H1 (cell line): Measurements from ENCODE around the gene RALGAPA2. TPM values are rescaled to one million over a fixed set of nuclear protein-coding genes. Genes with fewer than 3 reads are reported as not detected.

Source experiments
- CTCF ChIA-PET: fragments of 300-600 bp; sonication (Branson Sonifier 250); formaldehyde crosslinking; loops from one replicate; lab custom pipeline; 2021; ENCODE audit not compliant: partially characterized antibody; lab: Charles Lee
- POLR2A ChIA-PET: fragments of 300-600 bp; sonication (Branson Sonifier 250); formaldehyde crosslinking; loops from one replicate; lab custom pipeline; 2021; ENCODE audit warnings: inconsistent platforms; ENCODE audit not compliant: partially characterized antibody; lab: Charles Lee
- DNase-seq, 2 experiments: peaks; one replicate each; pipeline versions ENCODE4 v3.0.0 to v3.0.0-alpha.2; 2010 to 2022; ENCODE audit warnings: low spot score in 2 of 2, low read depth in 1 of 2, mixed read lengths in 1 of 2
- FAIRE-seq: peaks from 2 replicates; lab custom pipeline; 2011; peaks lifted over from hg19 to GRCh38; lab: Jason Lieb, UNC
- H2AFZ ChIP-seq: 2 replicates; pipeline ENCODE4 v1.8.1; 2012; ENCODE audit warnings: low read length, inconsistent platforms
- H2AK5ac ChIP-seq: 2 replicates; pipeline ENCODE4 v1.6.1; 2013; ENCODE audit warnings: low read depth, low read length
- H2BK120ac ChIP-seq: replicated peaks from 2 replicates; pipeline ENCODE3; 2013; ENCODE audit warnings: low read depth, low read length, inconsistent platforms
- H2BK12ac ChIP-seq: 2 replicates; pipeline ENCODE4 v1.6.1; 2013; ENCODE audit warnings: low read depth, low read length
- H2BK15ac ChIP-seq: 2 replicates; pipeline ENCODE4 v1.6.1; 2013; ENCODE audit warnings: low read length
- H2BK20ac ChIP-seq: 2 replicates; pipeline ENCODE4 v1.6.1; 2013; ENCODE audit warnings: low read length
- H2BK5ac ChIP-seq: 2 replicates; pipeline ENCODE4 v1.6.1; 2013; ENCODE audit warnings: low read depth, low read length
- H3K14ac ChIP-seq: 2 replicates; pipeline ENCODE4 v1.6.1; 2013; ENCODE audit warnings: inconsistent platforms; ENCODE audit not compliant: insufficient read length
- H3K18ac ChIP-seq: 2 replicates; pipeline ENCODE4 v1.6.1; 2013; ENCODE audit warnings: low read length; ENCODE audit errors: extremely low read depth
- H3K23ac ChIP-seq: 2 replicates; pipeline ENCODE4 v1.6.1; 2013; ENCODE audit warnings: inconsistent platforms; ENCODE audit not compliant: insufficient read length
- H3K23me2 ChIP-seq: 2 replicates; pipeline ENCODE4 v1.6.1; 2013; ENCODE audit warnings: low read depth, low read length
- H3K27ac ChIP-seq: 2 replicates; pipeline ENCODE4 v1.6.1; 2011; ENCODE audit warnings: low read depth, low read length, inconsistent platforms
- H3K27me3 ChIP-seq, 4 experiments: replicated peaks in 1 of 4; 1 replicate in 1 of 4; 2 replicates in 3 of 4; pipeline versions ENCODE4 v1.6.1 to v1.8.1; 2011 to 2013; ENCODE audit warnings: low read length in 3 of 4, mild to moderate bottlenecking in 3 of 4, inconsistent platforms in 2 of 4, mixed read lengths in 2 of 4, moderate library complexity in 1 of 4; ENCODE audit not compliant: control insufficient read depth in 3 of 4, insufficient read depth in 3 of 4; ENCODE audit errors: extremely low read depth in 1 of 4
- H3K36me3 ChIP-seq, 4 experiments: 2 replicates each; pipeline versions ENCODE4 v1.6.1 to v1.8.1; 2011 to 2013; ENCODE audit warnings: mild to moderate bottlenecking in 4 of 4, low read length in 3 of 4, moderate library complexity in 2 of 4, control low read depth in 1 of 4, inconsistent platforms in 1 of 4; ENCODE audit not compliant: insufficient read depth in 4 of 4, control insufficient read depth in 2 of 4
- H3K4ac ChIP-seq: replicated peaks from 2 replicates; pipeline ENCODE3; 2013; ENCODE audit warnings: low read length, low read depth, mixed read lengths, inconsistent platforms; ENCODE audit not compliant: insufficient read length
- H3K4me1 ChIP-seq, 4 experiments: replicated peaks in 1 of 4; 1 replicate in 1 of 4; 2 replicates in 3 of 4; pipeline versions ENCODE4 v1.6.1 to v1.8.1; 2011 to 2013; ENCODE audit warnings: low read length in 3 of 4, inconsistent platforms in 2 of 4, mixed read lengths in 1 of 4; ENCODE audit not compliant: insufficient read depth in 4 of 4, control insufficient read depth in 3 of 4
- H3K4me2 ChIP-seq, 2 experiments: 2 replicates each; pipeline versions ENCODE4 v1.6.1 to v1.8.1; 2011 to 2013; ENCODE audit warnings: low read depth in 2 of 2, low read length in 2 of 2, control low read depth in 1 of 2, inconsistent platforms in 1 of 2, mild to moderate bottlenecking in 1 of 2; ENCODE audit not compliant: insufficient read depth in 1 of 2
- H3K4me3 ChIP-seq, 4 experiments: fragments of 200-600, 300-600 bp in 1 of 4; sonication (generic), shearing (Covaris generic), sonication (Bioruptor Twin) in 1 of 4; 2 replicates each; pipeline versions ENCODE4 v1.5.1 to v1.8.1; 2011 to 2016; ENCODE audit warnings: low read length in 4 of 4, low read depth in 3 of 4, control low read depth in 2 of 4, inconsistent platforms in 2 of 4, mild to moderate bottlenecking in 2 of 4, mixed read lengths in 1 of 4, moderate library complexity in 1 of 4; ENCODE audit not compliant: insufficient read depth in 2 of 4; ENCODE audit errors: extremely low read depth in 1 of 4
- H3K56ac ChIP-seq: replicated peaks from 2 replicates; pipeline ENCODE3; 2013; ENCODE audit warnings: low read depth, mild to moderate bottlenecking, mixed read lengths, low read length, inconsistent platforms; ENCODE audit not compliant: insufficient read length
- H3K79me1 ChIP-seq: 2 replicates; pipeline ENCODE4 v1.6.1; 2013; ENCODE audit warnings: low read depth, low read length, control low read depth
- H3K79me2 ChIP-seq, 2 experiments: 2 replicates each; pipeline versions ENCODE4 v1.6.1 to v1.8.1; 2012 to 2013; ENCODE audit warnings: low read length in 2 of 2, mild to moderate bottlenecking in 2 of 2, inconsistent platforms in 1 of 2; ENCODE audit not compliant: insufficient read depth in 2 of 2, control insufficient read depth in 1 of 2
- H3K9ac ChIP-seq, 4 experiments: replicated peaks in 1 of 4; 1 replicate in 1 of 4; 2 replicates in 3 of 4; pipeline versions ENCODE4 v1.6.1 to v1.8.1; 2011 to 2013; ENCODE audit warnings: low read depth in 3 of 4, low read length in 3 of 4, control low read depth in 2 of 4, mild to moderate bottlenecking in 2 of 4, moderate library complexity in 2 of 4, inconsistent platforms in 1 of 4; ENCODE audit errors: extremely low read depth in 1 of 4
- H3K9me3 ChIP-seq, 2 experiments: 2 replicates each; pipeline versions ENCODE4 v1.6.1 to v1.8.1; 2012 to 2013; ENCODE audit warnings: mild to moderate bottlenecking in 2 of 2, moderate library complexity in 2 of 2, control low read depth in 1 of 2, inconsistent platforms in 1 of 2, low read depth in 1 of 2, low read length in 1 of 2, mixed read lengths in 1 of 2; ENCODE audit not compliant: insufficient read depth in 2 of 2
- H4K20me1 ChIP-seq, 2 experiments: replicated peaks in 1 of 2; 2 replicates each; pipeline versions ENCODE3 to v1.8.1; 2011 to 2013; ENCODE audit warnings: inconsistent platforms in 2 of 2, low read length in 2 of 2, mild to moderate bottlenecking in 1 of 2; ENCODE audit not compliant: insufficient read depth in 2 of 2, control insufficient read depth in 1 of 2
- H4K5ac ChIP-seq: 2 replicates; pipeline ENCODE4 v1.6.1; 2013; ENCODE audit warnings: low read length, low read depth, mixed read lengths, inconsistent platforms; ENCODE audit not compliant: insufficient read length
- H4K8ac ChIP-seq: 2 replicates; pipeline ENCODE4 v1.8.0; 2013; ENCODE audit warnings: mild to moderate bottlenecking, moderate library complexity, low read length, inconsistent platforms; ENCODE audit not compliant: insufficient read depth; ENCODE audit errors: extremely low read depth
- H4K91ac ChIP-seq: replicated peaks from 2 replicates; pipeline ENCODE3; 2013; ENCODE audit warnings: low read length, mixed read lengths, inconsistent platforms; ENCODE audit not compliant: insufficient read length
- CEBPB ChIP-seq: IDR thresholded peaks from 2 replicates; pipeline ENCODE4 v1.6.1; 2012; ENCODE audit warnings: low read depth, low read length
- GTF2F1 ChIP-seq: IDR thresholded peaks from 2 replicates; pipeline ENCODE4 v1.6.1; 2012; ENCODE audit warnings: low read depth, low read length, improper control_type of control experiment, borderline replicate concordance
- POLR2A ChIP-seq, 2 experiments: IDR thresholded peaks; 1 replicate in 1 of 2; 2 replicates in 1 of 2; pipeline ENCODE4 v1.6.1; 2011; ENCODE audit warnings: low read depth in 2 of 2, low read length in 2 of 2, mild to moderate bottlenecking in 2 of 2; ENCODE audit errors: control extremely low read depth in 1 of 2
- SAP30 ChIP-seq: fragments of 300-600 bp; sonication (generic); IDR thresholded peaks from 2 replicates; pipeline ENCODE4 v1.7.1; 2012; ENCODE audit warnings: low read length, moderate library complexity, mild to moderate bottlenecking, inconsistent platforms; ENCODE audit not compliant: insufficient read depth, insufficient replicate concordance
- SIRT6 ChIP-seq: IDR thresholded peaks from one replicate; pipeline ENCODE4 v1.7.1; 2012; ENCODE audit warnings: low read length, inconsistent platforms
- SIX5 ChIP-seq: IDR thresholded peaks from 2 replicates; pipeline ENCODE4 v1.6.1; 2011; ENCODE audit warnings: mild to moderate bottlenecking, low read depth, low read length
- SRF ChIP-seq: IDR thresholded peaks from 2 replicates; pipeline ENCODE4 v1.6.1; 2011; ENCODE audit warnings: mild to moderate bottlenecking, low read depth, low read length, moderate library complexity
- TAF1 ChIP-seq: IDR thresholded peaks from 2 replicates; pipeline ENCODE4 v1.6.1; 2011; ENCODE audit warnings: mild to moderate bottlenecking, low read depth, low read length
- WGBS, 2 experiments: shearing (Covaris generic) in 1 of 2; methylation state at CpG; one replicate each; pipeline versions ENCODE4 v1.1.6 to v1.1.7; 2013 to 2015; ENCODE audit warnings: low lambda C conversion rate in 2 of 2, mixed read lengths in 2 of 2, inconsistent platforms in 1 of 2, low coverage in 1 of 2, missing lambda C conversion rate in 1 of 2; ENCODE audit not compliant: insufficient replicate concordance in 2 of 2, insufficient coverage in 1 of 2, insufficient read length in 1 of 2; ENCODE audit errors: extremely low coverage in 1 of 2, missing lambda C conversion rate in 1 of 2; 5-methylcytosine and 5-hydroxymethylcytosine counted together
- polyA plus RNA-seq, 7 experiments: library from polyadenylated mRNA; depleted of rRNA in 3 of 7; stranded (reverse) in 5 of 7; unstranded in 2 of 7; fragments of >200 nt in 5 of 7; fragments of 200-250 nt in 2 of 7; gene quantifications; 1 replicate in 5 of 7; 2 replicates in 1 of 7; 4 replicates in 1 of 7; pipeline versions ENCODE4 v1.2.1 to v1.2.3, GENCODE V29; 2011 to 2013; ENCODE audit warnings: missing spikeins in 2 of 7, mixed read lengths in 2 of 7
- total RNA-seq: library from RNA; stranded (reverse); fragmentation: NEBNext Ultra II Directional; extraction: Animal tissue kit (Norgen Biotek cat#: 25700); gene quantifications from 2 replicates; pipeline ENCODE4 v1.2.1, GENCODE V29; 2021
- TF ChIP-seq, protein P1 (sequence below): IDR thresholded peaks from 2 replicates; pipeline ENCODE4 v1.6.1; 2012; ENCODE audit warnings: inconsistent platforms

The RALGAPA2 gene
- total and polyA plus RNA-seq, 2 of the 8 experiments (the other 6 are each of a cell fraction or from before 2014, with no cell fraction given) = 5.1 to 25.5 TPM

DNA sequence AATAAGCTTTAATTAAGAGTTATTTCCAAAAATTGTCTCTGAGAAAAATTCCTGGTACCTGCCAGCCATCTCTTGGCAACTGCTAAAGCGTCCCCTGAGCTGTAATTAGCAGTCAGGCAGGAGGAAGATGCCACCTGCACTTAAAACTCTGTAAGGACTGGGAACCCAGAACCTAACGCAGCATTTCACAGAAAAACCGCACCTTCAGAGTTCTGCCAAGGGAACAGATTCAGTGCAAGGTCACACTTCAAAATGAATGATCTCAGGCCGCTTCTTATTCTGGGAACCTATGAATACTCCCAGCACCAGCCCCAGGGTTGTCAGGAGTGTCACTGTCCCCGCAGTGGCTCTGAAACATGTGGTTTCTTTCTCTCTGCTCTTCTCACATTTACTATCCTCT, 307.8 kb downstream of the RALGAPA2 start:
- Histone ChIP-seq H4K8ac (no peak overlapping the region), H3K27ac (no peak overlapping the region), H3K9ac (no peak overlapping the region), H3K4me3 (no peak overlapping the region), H2BK120ac (no peak overlapping the region), H3K27me3 (no peaks in the 10 kb centered on the region), H3K4me1 (peaks cover 0 to 9% (median 4%) of the 10 kb centered on the region in 4 experiments; a peak in 3 of 7 replicates), H4K91ac (no peak overlapping the region), H3K23ac (no peak overlapping the region), H2AK5ac (no peak overlapping the region), H2BK20ac (no peak overlapping the region), H2BK5ac (no peak overlapping the region), H4K5ac (no peak overlapping the region), H2AFZ (no peak overlapping the region), H2BK12ac (no peak overlapping the region), H4K20me1 (no peaks in the 10 kb centered on the region), H2BK15ac (no peak overlapping the region), H3K79me1 (no peaks in the 10 kb centered on the region), H3K18ac (no peak overlapping the region), H3K14ac (no peak overlapping the region), H3K79me2 (no peaks in the 10 kb centered on the region), H3K23me2 (no peaks in the 10 kb centered on the region; the same call in 1 of the 2 replicates), H3K36me3 (no peaks in the 10 kb centered on the region), H3K4ac (no peak overlapping the region), H3K56ac (no peak overlapping the region), H3K4me2 (no peak overlapping the region), H3K9me3 (no peaks in the 10 kb centered on the region)
- 93% methylated on average over 5 of the region's 5 CpGs; no CpG with 5 or more reads in 1 of the 2 experiments for WGBS, 2 experiments
- DNase-seq = no peak
- no peak for FAIRE-seq
- POLR2A ChIA-PET = no interaction called here
- TF ChIP-seq SAP30 (no peak), GTF2F1 (no peak), SIX5 (no peak), SIRT6 (no peak), CEBPB (no peak), SRF (no peak), POLR2A (IDR thresholded peaks at IDR 0.05; ENCODE audit: control extremely low read depth in 1 of 2, low read depth in 2 of 2, low read length in 2 of 2) (no peak), TAF1 (no peak)
- TF ChIP-seq, protein P1, sequence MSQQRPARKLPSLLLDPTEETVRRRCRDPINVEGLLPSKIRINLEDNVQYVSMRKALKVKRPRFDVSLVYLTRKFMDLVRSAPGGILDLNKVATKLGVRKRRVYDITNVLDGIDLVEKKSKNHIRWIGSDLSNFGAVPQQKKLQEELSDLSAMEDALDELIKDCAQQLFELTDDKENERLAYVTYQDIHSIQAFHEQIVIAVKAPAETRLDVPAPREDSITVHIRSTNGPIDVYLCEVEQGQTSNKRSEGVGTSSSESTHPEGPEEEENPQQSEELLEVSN = no peak
- CTCF ChIA-PET = interaction anchor here (0.6 to 0.7 kb wide), 2 partner anchors 10 to 86 kb away, joined by 3 to 5 read pairs; no protein-coding TSS in a partner anchor
